CD4-positive, alpha-beta T cell (primary cell): ENCODE results near the gene AIFM3. TPM values are rescaled to one million over a fixed set of nuclear protein-coding genes. Genes with fewer than 3 reads are reported as not detected.

Experiments used
- ATAC-seq: fragments of 200-7000 bp; cut with Tn5 transposase; one replicate; pipeline ENCODE4 v1.10.0; 2022; ENCODE audit warnings: mild to moderate bottlenecking; ENCODE audit not compliant: poor library complexity
- CTCF ChIA-PET: fragments of 350-600 bp; sonication (Branson Sonifier 250); formaldehyde crosslinking; loops from one replicate; lab custom pipeline; 2021; ENCODE audit warnings: antibody characterized with exemption, inconsistent platforms; lab: Charles Lee
- POLR2A ChIA-PET: fragments of 350-600 bp; sonication (Branson Sonifier 250); formaldehyde crosslinking; loops from one replicate; lab custom pipeline; 2021; ENCODE audit warnings: antibody characterized with exemption, inconsistent platforms; lab: Charles Lee
- DNase-seq, 14 experiments: peaks; one replicate each; pipeline ENCODE4 v3.0.0-alpha.2; 2013 to 2020; ENCODE audit warnings: mixed read lengths in 2 of 14
- H3K27ac ChIP-seq, 2 donors: one replicate each; pipeline versions ENCODE4 v1.5.1 to v1.7.0; 2013; ENCODE audit warnings: low read length in 2 of 2, low read depth in 1 of 2, mild to moderate bottlenecking in 1 of 2
- H3K27me3 ChIP-seq, 2 experiments: 1 replicate in 1 of 2; 2 replicates in 1 of 2; pipeline versions ENCODE4 v1.6.1 to v1.7.0; 2013; ENCODE audit warnings: low read length in 2 of 2, control low read depth in 1 of 2, mild to moderate bottlenecking in 1 of 2, moderate library complexity in 1 of 2; ENCODE audit not compliant: insufficient read depth in 2 of 2, control insufficient read depth in 1 of 2
- H3K36me3 ChIP-seq: one replicate; pipeline ENCODE4 v1.6.1; 2013; ENCODE audit warnings: low read length, control low read depth; ENCODE audit not compliant: insufficient read depth
- H3K4me1 ChIP-seq: one replicate; pipeline ENCODE4 v1.6.1; 2013; ENCODE audit warnings: low read length, control low read depth; ENCODE audit not compliant: insufficient read depth
- H3K4me3 ChIP-seq: one replicate; pipeline ENCODE4 v1.5.1; 2013; ENCODE audit warnings: mild to moderate bottlenecking, low read length, moderate library complexity
- H3K9me3 ChIP-seq, 2 experiments: 1 replicate in 1 of 2; 2 replicates in 1 of 2; pipeline versions ENCODE4 v1.6.1 to v1.7.0; 2013; ENCODE audit warnings: low read length in 2 of 2, mild to moderate bottlenecking in 2 of 2, control low read depth in 1 of 2, moderate library complexity in 1 of 2; ENCODE audit not compliant: control insufficient read depth in 1 of 2, insufficient read depth in 1 of 2
- H3K27ac Mint-ChIP-seq: one replicate; pipeline ENCODE4 v1.8.0; 2020; ENCODE audit warnings: mixed read lengths
- H3K27me3 Mint-ChIP-seq: one replicate; pipeline ENCODE4 v1.8.0; 2021; ENCODE audit warnings: mixed read lengths
- H3K36me3 Mint-ChIP-seq: one replicate; pipeline ENCODE4 v1.8.0; 2021; ENCODE audit warnings: low read depth, mixed read lengths
- H3K4me1 Mint-ChIP-seq: one replicate; pipeline ENCODE4 v1.8.0; 2021; ENCODE audit warnings: low read depth, mixed read lengths
- H3K4me3 Mint-ChIP-seq: one replicate; pipeline ENCODE4 v1.8.0; 2020; ENCODE audit warnings: mild to moderate bottlenecking, mixed read lengths
- H3K9me3 Mint-ChIP-seq: one replicate; pipeline ENCODE4 v1.8.0; 2020; ENCODE audit warnings: mixed read lengths
- intact Hi-C, 2 experiments: fragments of 100-400 bp; cut with DNase I in 1 of 2; cut with micrococcal nuclease in 1 of 2; formaldehyde crosslinking; loops; one replicate each; pipeline versions ENCODE4 v1.15.1 to v1.9.0; 2023 to 2025; cut with DNase I, micrococcal nuclease
- total RNA-seq, 174 experiments: library from RNA in 2 of 174; stranded (reverse) in 2 of 174; gene quantifications; one replicate each; pipeline ENCODE4 v1.2.3 and lab custom pipeline; 2021 to 2026
- TF ChIP-seq, protein P1 (sequence below): fragments of 200-600 bp; IDR thresholded peaks from one replicate; pipeline ENCODE4 v1.8.0; 2022; ENCODE audit warnings: antibody characterized with exemption, mild to moderate bottlenecking

Gene AIFM3
- total RNA-seq, 2 experiments from 2014 or later: 0.34 to 0.41 TPM

DNA sequence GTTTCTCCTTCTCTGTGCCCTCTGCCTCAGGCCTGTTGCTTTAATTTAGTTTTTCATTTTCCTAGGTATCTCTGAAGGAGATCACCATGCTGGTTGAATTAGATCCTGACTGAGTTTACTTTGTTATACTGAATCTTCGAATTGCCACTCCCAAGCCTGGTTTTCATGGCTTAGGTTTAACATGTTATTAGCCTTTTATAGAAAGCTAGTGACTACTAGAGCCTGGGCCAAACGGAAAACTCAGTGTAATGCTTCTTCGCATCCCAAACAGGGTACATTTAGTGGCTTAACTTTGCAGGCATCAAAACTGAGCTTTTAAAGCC lies 46.2 kb upstream of the AIFM3 start:
- Histone ChIP-seq H3K27ac (no peak overlapping the region), H3K9me3 (no peaks in the 10 kb centered on the region), H3K36me3 (peaks cover 5% of the 10 kb centered on the region), H3K27me3 (no peaks in the 10 kb centered on the region), H3K4me3 (peak overlapping the region; percentile 99), H3K4me1 (peaks cover 64% of the 10 kb centered on the region)
- DNase-seq (no peak), ATAC-seq (no peak)
- H3K36me3 Mint-ChIP-seq: peaks cover 43% of the 10 kb centered on the region
- TF ChIP-seq, protein P1, sequence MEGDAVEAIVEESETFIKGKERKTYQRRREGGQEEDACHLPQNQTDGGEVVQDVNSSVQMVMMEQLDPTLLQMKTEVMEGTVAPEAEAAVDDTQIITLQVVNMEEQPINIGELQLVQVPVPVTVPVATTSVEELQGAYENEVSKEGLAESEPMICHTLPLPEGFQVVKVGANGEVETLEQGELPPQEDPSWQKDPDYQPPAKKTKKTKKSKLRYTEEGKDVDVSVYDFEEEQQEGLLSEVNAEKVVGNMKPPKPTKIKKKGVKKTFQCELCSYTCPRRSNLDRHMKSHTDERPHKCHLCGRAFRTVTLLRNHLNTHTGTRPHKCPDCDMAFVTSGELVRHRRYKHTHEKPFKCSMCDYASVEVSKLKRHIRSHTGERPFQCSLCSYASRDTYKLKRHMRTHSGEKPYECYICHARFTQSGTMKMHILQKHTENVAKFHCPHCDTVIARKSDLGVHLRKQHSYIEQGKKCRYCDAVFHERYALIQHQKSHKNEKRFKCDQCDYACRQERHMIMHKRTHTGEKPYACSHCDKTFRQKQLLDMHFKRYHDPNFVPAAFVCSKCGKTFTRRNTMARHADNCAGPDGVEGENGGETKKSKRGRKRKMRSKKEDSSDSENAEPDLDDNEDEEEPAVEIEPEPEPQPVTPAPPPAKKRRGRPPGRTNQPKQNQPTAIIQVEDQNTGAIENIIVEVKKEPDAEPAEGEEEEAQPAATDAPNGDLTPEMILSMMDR: no peak
- H3K9me3 Mint-ChIP-seq: no peaks in the 10 kb centered on the region
- ChIA-PET CTCF (no interaction called here), POLR2A (interaction anchor here (0.6 to 1.8 kb wide), 3 partner anchors 16 to 82 kb away, joined by 3 to 6 read pairs (median 4); partner anchors contain the start of gene THAP7)
- peaks cover 69% of the 10 kb centered on the region for H3K4me1 Mint-ChIP-seq
- H3K27me3 Mint-ChIP-seq: no peaks in the 10 kb centered on the region
- H3K4me3 Mint-ChIP-seq: peak overlapping the region; percentile 98
- peak overlapping the region; percentile 55 for H3K27ac Mint-ChIP-seq
- intact Hi-C loops: loop anchor here in 1 of 2 experiments (5.0 kb wide), 1 partner anchor 414 kb away; the partner anchor contains the start of gene MED15

DNA sequence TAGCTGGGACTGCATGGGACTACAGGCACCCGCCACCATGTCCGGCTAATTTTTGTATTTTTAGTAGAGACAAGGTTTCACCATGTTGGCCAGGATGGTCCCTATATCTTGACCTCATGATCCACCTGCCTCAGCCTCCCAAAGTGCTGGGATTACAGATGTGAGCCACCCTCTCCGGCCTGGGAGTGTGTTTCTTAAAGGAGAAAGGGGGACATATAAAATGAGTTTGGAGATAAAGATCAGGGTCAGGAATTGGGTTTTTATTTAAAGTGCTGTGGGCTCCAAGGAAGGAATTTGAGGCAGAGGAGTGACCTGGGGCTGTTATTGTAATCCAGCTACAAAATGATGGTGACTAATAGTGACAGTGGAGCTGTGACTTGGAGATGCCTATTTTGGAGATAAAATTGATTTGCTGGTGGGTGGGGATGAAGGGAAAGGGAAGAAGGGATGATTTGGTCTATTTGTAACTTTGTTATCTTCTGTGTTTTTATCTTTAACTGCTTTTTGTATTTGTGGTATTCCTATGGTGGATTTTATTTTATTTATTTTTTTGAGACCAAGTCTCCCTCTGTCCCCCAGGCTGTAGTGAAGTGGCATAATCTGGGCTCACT lies 44.8 kb upstream of the AIFM3 start:
- H3K4me1 ChIP-seq: peaks cover 60% of the 10 kb centered on the region
- no peak for DNase-seq
- Mint-ChIP-seq H3K4me1 (peaks cover 72% of the 10 kb centered on the region), H3K4me3 (peak overlapping the region; percentile 30), H3K27ac (peak overlapping the region; percentile 48), H3K9me3 (no peaks in the 10 kb centered on the region), H3K27me3 (no peaks in the 10 kb centered on the region), H3K36me3 (peaks cover 51% of the 10 kb centered on the region)
- H3K27me3 ChIP-seq: no peaks in the 10 kb centered on the region
- ChIA-PET CTCF (no interaction called here), POLR2A (no interaction called here)
- no peak for ATAC-seq
- H3K36me3 ChIP-seq: peaks cover 12% of the 10 kb centered on the region
- TF ChIP-seq, protein P1: no peak
- no peak overlapping the region for H3K27ac ChIP-seq
- no peaks in the 10 kb centered on the region for H3K9me3 ChIP-seq
- intact Hi-C loops: loop anchor here in 1 of 2 experiments (5.0 kb wide), 1 partner anchor 415 kb away; the partner anchor contains the start of gene MED15
- no peak overlapping the region for H3K4me3 ChIP-seq

DNA sequence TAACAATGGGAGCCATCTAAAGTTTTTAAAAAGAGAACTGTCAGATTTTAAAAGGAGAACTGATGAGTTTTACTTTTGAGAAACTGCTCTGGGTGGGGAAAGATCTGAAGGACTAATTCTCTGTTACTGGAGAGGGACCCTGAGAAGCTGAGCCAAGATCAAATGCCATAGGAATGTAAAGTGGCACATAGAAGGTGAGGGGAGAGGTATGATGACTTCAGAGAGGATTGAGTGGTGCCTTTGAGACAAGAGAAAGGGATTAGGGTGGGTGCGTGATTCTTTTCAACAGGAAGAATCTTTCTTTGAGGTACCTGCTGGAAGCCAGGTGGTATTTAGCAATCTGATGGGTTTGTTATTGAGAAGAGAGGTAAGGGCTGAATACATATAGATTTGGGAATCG lies 40.8 kb upstream of the AIFM3 start:
- DNase-seq (no peak), ATAC-seq (no peak)
- no peak overlapping the region for H3K27ac ChIP-seq
- Mint-ChIP-seq H3K36me3 (peaks cover 35% of the 10 kb centered on the region), H3K27ac (peak overlapping the region; percentile 11), H3K4me1 (peaks cover 63% of the 10 kb centered on the region), H3K4me3 (no peak overlapping the region), H3K9me3 (no peaks in the 10 kb centered on the region), H3K27me3 (no peaks in the 10 kb centered on the region)
- no peak overlapping the region for H3K4me3 ChIP-seq
- TF ChIP-seq, protein P1: no peak
- no peaks in the 10 kb centered on the region for H3K27me3 ChIP-seq
- intact Hi-C loops: no loop called here
- POLR2A ChIA-PET: no interaction called here
- no peaks in the 10 kb centered on the region for H3K9me3 ChIP-seq
- peaks cover 13% of the 10 kb centered on the region for H3K36me3 ChIP-seq
- CTCF ChIA-PET: interaction anchor here (2.4 kb wide), 1 partner anchor 9 kb away, joined by 12 read pairs; the partner anchor contains the start of gene CRKL
- peaks cover 64% of the 10 kb centered on the region for H3K4me1 ChIP-seq
